Peyer's patch (tissue), 4 donors: ENCODE results near the gene ZYG11B. TPM values are rescaled to one million over a fixed set of nuclear protein-coding genes. Genes with fewer than 3 reads are reported as not detected.
"Not testable (repeated sequence)": the region's sequence is repeated elsewhere in the genome, so short reads cannot be mapped to it uniquely, and the experiment has no call there.

Experiments used
- DNase-seq, 3 donors: peaks; one replicate each; pipeline ENCODE4 v3.0.0-alpha.2; 2017 to 2019
- H3K27ac ChIP-seq, 4 donors: fragments of 200-600 bp; sonication (generic); one replicate each; pipeline ENCODE4 v1.5.1; 2016 to 2019
- H3K27me3 ChIP-seq, 2 donors: fragments of 200-600 bp; sonication (generic); one replicate each; pipeline ENCODE4 v1.5.1; 2019
- H3K36me3 ChIP-seq, 3 donors: fragments of 200-600 bp; sonication (generic); one replicate each; pipeline ENCODE4 v1.5.1; 2016 to 2019
- H3K4me1 ChIP-seq, 4 donors: fragments of 200-600 bp; sonication (generic); one replicate each; pipeline ENCODE4 v1.5.1; 2016 to 2019
- H3K4me3 ChIP-seq, 4 donors: fragments of 200-600 bp; sonication (generic); 1 replicate in 3 of 4; 2 replicates in 1 of 4; pipeline ENCODE4 v1.5.1; 2016 to 2019; ENCODE audit warnings: mild to moderate bottlenecking in 1 of 4
- H3K9me3 ChIP-seq, 4 donors: fragments of 200-600 bp; sonication (generic); one replicate each; pipeline ENCODE4 v1.5.1; 2016 to 2019; ENCODE audit warnings: mild to moderate bottlenecking in 1 of 4
- POLR2A ChIP-seq, 2 donors: fragments of 450-650 bp; IDR thresholded peaks; one replicate each; pipeline ENCODE4 v1.5.1; 2017; ENCODE audit warnings: antibody characterized with exemption in 2 of 2, mild to moderate bottlenecking in 2 of 2, moderate library complexity in 2 of 2
- total RNA-seq, 4 donors: library from RNA; depleted of rRNA; stranded (reverse); fragments of >200 nt; gene quantifications; one replicate each; pipeline ENCODE4 v1.1.0, GENCODE V29; 2016
- TF ChIP-seq, protein P1 (sequence below), 6 experiments: fragments of 450-650 bp in 4 of 6; fragments of 200-600 bp in 2 of 6; sonication (generic) in 1 of 6; IDR thresholded peaks; one replicate each; pipeline ENCODE4 v1.5.1; 2017 to 2019; ENCODE audit warnings: antibody characterized with exemption in 6 of 6, mild to moderate bottlenecking in 3 of 6, moderate library complexity in 1 of 6

Gene ZYG11B
- total RNA-seq, 4 donors from 2014 or later, result 21.4 to 36.3 (median 27.8) TPM

DNA sequence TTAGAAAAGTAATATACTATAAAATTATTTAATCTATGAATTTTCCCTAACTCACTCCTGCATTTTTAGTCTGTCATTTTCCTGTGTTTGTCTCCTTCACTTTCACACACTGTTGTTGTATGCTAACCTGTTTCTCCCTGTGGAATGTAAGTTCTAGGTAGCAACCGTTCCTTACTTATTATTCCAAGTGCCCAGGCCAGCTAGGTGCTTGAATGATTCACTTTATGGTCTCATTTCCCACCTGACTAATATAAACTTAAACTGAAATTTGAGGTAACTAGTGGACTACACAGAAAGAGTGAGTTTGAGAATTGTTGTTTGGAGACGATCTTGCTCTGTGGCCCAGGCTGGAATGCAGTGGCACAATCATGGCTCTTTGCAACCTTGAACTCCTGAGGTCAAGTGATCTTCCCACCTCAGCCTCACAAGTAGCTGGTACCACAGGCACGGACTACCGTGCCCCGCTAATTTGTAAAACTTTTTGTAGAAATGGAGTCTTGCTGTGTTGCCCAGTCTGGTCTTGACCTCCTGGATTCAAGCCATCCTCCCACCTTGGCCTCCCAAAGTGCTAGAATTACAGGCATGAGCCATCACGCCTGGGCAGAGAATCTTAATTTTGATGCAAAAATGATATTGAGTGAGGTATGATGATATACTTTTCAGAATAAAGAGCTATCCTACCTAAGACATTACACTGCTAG is 1.9 kb downstream of the ZYG11B start:
- H3K9me3 ChIP-seq, result no peaks in the 10 kb centered on the region
- H3K27me3 ChIP-seq, result no peaks in the 10 kb centered on the region
- no peak overlapping the region for H3K4me3 ChIP-seq

DNA sequence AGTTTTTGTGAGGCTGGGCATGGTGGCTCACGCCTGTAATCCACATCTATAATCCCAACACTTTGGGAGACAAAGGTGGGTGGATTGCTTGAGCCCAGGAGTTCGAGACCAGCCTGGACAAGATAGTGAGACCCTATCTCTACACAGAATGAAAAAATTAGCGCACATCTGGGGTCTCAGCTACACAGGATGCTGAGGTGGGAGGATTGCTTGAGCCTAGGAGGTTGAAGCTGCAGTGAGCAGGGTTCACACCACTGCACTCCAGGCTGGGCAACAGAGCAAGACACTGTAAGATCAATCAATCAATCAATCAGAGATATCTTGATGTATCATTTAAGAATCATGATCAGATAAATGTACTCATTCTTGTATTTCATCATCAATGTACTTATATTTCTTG is 7.1 kb downstream of the ZYG11B start:
- Histone ChIP-seq H3K27ac (no peak overlapping the region), H3K27me3 (no peaks in the 10 kb centered on the region), H3K4me3 (no peak overlapping the region), H3K36me3 (peaks cover 0 to 3% (median 0%) of the 10 kb centered on the region in 3 donors), H3K9me3 (no peaks in the 10 kb centered on the region), H3K4me1 (peaks cover 0 to 7% (median 0%) of the 10 kb centered on the region in 4 donors)
- DNase-seq, result no peak
- TF ChIP-seq, protein P1, sequence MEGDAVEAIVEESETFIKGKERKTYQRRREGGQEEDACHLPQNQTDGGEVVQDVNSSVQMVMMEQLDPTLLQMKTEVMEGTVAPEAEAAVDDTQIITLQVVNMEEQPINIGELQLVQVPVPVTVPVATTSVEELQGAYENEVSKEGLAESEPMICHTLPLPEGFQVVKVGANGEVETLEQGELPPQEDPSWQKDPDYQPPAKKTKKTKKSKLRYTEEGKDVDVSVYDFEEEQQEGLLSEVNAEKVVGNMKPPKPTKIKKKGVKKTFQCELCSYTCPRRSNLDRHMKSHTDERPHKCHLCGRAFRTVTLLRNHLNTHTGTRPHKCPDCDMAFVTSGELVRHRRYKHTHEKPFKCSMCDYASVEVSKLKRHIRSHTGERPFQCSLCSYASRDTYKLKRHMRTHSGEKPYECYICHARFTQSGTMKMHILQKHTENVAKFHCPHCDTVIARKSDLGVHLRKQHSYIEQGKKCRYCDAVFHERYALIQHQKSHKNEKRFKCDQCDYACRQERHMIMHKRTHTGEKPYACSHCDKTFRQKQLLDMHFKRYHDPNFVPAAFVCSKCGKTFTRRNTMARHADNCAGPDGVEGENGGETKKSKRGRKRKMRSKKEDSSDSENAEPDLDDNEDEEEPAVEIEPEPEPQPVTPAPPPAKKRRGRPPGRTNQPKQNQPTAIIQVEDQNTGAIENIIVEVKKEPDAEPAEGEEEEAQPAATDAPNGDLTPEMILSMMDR (IDR thresholded peaks at IDR 0.05), result no peak
- no peak for TF ChIP-seq POLR2A (IDR thresholded peaks at IDR 0.05)

More for the DNA sequence above, 1.9 kb downstream of the ZYG11B start:
- TF ChIP-seq POLR2A (IDR thresholded peaks at IDR 0.05), result no peak
- TF ChIP-seq, protein P1 (IDR thresholded peaks at IDR 0.05), result no peak
- no peak for DNase-seq
- no peak overlapping the region for H3K27ac ChIP-seq
- peaks cover 0 to 3% (median 0%) of the 10 kb centered on the region in 3 donors for H3K36me3 ChIP-seq
- H3K4me1 ChIP-seq, result peaks cover 0 to 26% (median 0%) of the 10 kb centered on the region in 4 donors

DNA sequence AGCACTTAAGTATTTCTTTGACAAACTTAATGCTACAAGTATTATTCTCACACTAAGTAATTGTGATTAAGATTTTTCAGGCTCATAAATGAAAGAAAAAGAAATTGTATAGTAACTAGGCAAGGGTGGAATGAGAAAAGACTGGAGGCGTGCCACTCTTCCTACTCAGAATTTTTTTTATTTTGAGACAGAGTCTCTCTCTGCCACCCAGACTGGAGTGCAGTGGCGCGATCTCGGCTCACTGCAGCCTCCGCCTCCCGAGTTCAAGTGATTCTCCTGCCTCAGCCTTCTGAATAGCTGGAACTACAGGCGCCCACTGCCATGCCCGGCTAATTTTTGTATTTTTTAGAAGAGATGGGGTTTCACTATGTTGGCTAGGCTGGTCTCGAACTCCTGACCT is 9.1 kb downstream of the ZYG11B start:
- not testable (repeated sequence) for H3K4me3 ChIP-seq, DNase-seq, H3K4me1 ChIP-seq, H3K27me3 ChIP-seq, H3K36me3 ChIP-seq, H3K9me3 ChIP-seq, H3K27ac ChIP-seq

DNA sequence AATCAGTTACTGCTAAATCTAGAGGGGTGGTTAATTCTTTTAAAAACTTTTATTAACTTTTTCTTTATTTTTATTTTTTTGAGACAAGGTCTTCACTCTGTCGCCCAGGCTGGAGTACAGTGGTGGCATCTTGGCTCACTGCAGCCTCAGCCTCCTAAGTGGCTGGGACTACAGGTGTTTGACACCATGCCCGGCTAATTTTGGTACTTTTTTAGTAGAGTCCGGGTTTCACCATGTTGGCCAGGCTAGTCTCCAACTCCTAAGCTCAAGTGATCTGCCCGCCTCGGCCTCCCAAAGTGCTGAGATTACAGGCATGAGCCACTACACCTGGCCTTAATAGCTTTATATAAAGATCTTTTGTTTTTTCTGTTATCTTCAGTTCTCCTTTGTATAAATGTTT is 11.9 kb downstream of the ZYG11B start:
- TF ChIP-seq, protein P1 (IDR thresholded peaks at IDR 0.05), result no peak
- no peak for TF ChIP-seq POLR2A (IDR thresholded peaks at IDR 0.05)
- Histone ChIP-seq H3K36me3 (no peaks in the 10 kb centered on the region), H3K27ac (no peak overlapping the region), H3K27me3 (no peaks in the 10 kb centered on the region), H3K4me3 (no peak overlapping the region), H3K9me3 (no peaks in the 10 kb centered on the region), H3K4me1 (no peaks in the 10 kb centered on the region)
- no peak for DNase-seq

DNA sequence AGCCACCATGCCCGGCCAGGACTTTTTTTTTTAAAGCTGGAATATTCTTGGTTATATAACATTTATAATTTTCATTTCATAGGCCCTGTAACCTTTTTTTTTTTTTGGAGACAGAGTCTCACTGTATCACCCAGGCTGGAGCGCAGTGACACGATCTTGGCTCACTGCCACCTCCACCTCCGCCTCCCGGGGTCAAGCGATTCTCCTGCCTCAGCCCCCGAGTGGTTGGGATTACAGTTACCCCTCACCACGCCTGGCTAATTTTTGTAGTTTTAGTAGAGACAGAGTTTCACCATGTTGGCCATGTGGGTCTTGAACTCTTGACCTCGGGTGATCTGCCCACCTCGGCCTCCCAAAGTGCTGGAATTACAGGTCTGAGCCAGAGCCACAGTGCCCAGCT is 12.6 kb downstream of the ZYG11B start:
- Histone ChIP-seq H3K9me3 (no peaks in the 10 kb centered on the region), H3K27me3 (no peaks in the 10 kb centered on the region), H3K27ac (no peak overlapping the region), H3K4me3 (no peak overlapping the region), H3K36me3 (no peaks in the 10 kb centered on the region), H3K4me1 (no peaks in the 10 kb centered on the region)
- TF ChIP-seq, protein P1 (IDR thresholded peaks at IDR 0.05), result no peak
- no peak for TF ChIP-seq POLR2A (IDR thresholded peaks at IDR 0.05)
- DNase-seq, result no peak

DNA sequence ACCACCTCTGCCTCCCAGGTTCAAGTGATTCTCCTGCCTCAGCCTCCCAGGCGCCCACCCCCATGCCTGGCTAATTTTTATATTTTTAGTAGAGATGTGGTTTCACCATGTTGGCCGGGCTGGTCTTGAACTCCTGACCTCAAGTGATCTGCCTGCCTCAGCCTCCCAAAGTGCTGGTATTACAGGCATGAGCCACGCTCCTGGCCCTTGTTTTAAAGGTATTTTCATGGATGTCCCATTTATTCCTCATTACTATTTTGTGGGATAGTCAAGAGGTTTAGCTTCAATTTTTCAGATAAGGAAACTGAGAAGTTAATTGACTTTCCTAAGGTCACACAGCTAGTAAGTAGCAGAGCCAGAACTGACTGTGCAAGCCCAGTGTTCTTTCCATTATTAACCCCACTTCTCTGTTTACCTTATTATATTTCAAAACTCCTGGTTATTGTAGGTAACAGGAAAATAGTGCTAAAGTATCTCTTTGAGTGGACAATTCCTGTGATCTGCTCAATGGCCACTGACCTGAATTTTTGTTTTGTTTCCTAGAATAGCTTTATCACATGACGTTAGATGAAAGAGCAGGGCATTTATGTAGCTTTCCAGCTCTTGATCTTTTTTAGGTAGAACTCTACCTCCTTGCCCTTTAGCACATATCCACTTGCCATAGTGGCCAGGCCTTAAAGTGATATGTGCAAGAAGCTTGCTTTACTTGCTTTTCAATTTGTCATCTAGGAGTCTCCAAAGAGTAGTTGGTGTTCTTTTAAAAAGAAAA is 13.6 kb downstream of the ZYG11B start:
- Histone ChIP-seq H3K4me1 (no peaks in the 10 kb centered on the region), H3K9me3 (no peaks in the 10 kb centered on the region), H3K27ac (no peak overlapping the region), H3K4me3 (no peak overlapping the region), H3K36me3 (no peaks in the 10 kb centered on the region), H3K27me3 (no peaks in the 10 kb centered on the region)
- TF ChIP-seq, protein P1 (IDR thresholded peaks at IDR 0.05), result no peak
- no peak for TF ChIP-seq POLR2A (IDR thresholded peaks at IDR 0.05)
- no peak for DNase-seq
